Activated CD4-positive, alpha-beta memory T cell treated with anti-CD3 and anti-CD28 coated beads, Interleukin-2, amount 10 ng/mL, durations not matched to agents 7 days and 5 days (primary cell): ENCODE measurements around the gene CHRNB1. TPM values are rescaled to one million over a fixed set of nuclear protein-coding genes. Genes with fewer than 3 reads are reported as not detected.
"Not testable (repeated sequence)": the region's sequence is repeated elsewhere in the genome, so short reads cannot be mapped to it uniquely, and the experiment has no call there.

ENCODE experiments used
- CTCF ChIA-PET: fragments of 350-600 bp; sonication (Branson Sonifier 250); formaldehyde crosslinking; loops from one replicate; lab custom pipeline; 2021; ENCODE audit warnings: antibody characterized with exemption, inconsistent platforms; lab: Charles Lee
- POLR2A ChIA-PET: fragments of 350-600 bp; sonication (Branson Sonifier 250); formaldehyde crosslinking; loops from one replicate; lab custom pipeline; 2021; ENCODE audit warnings: antibody characterized with exemption; lab: Charles Lee
- DNase-seq: peaks from one replicate; pipeline ENCODE4 v3.0.0-alpha.2; 2020
- H3K27ac Mint-ChIP-seq: one replicate; pipeline ENCODE4 v1.8.0; 2021; ENCODE audit warnings: mild to moderate bottlenecking, mixed read lengths
- H3K27me3 Mint-ChIP-seq: one replicate; pipeline ENCODE4 v1.8.0; 2021; ENCODE audit warnings: mixed read lengths
- H3K36me3 Mint-ChIP-seq: one replicate; pipeline ENCODE4 v1.8.0; 2021; ENCODE audit warnings: low read depth, mixed read lengths
- H3K4me1 Mint-ChIP-seq: one replicate; pipeline ENCODE4 v1.8.0; 2021; ENCODE audit warnings: mixed read lengths
- H3K4me3 Mint-ChIP-seq: one replicate; pipeline ENCODE4 v1.8.0; 2021; ENCODE audit warnings: mild to moderate bottlenecking, mixed read lengths
- H3K9me3 Mint-ChIP-seq: one replicate; pipeline ENCODE4 v1.8.0; 2021; ENCODE audit warnings: mixed read lengths
- total RNA-seq, 2 experiments: library from RNA; stranded (reverse); gene quantifications; one replicate each; pipeline ENCODE4 v1.2.3, GENCODE V29; 2021

The CHRNB1 gene
- total RNA-seq, 2 experiments from 2014 or later = 13.0 to 14.6 TPM

GRCh38 chr17:7475764-7476422 is 31.0 kb downstream of the CHRNB1 start:
- CTCF ChIA-PET = interaction anchor here (1.0 to 2.4 kb wide), 6 partner anchors 9 to 120 kb away, joined by 4 to 17 read pairs (median 5); partner anchors contain the start of genes SENP3 and TMEM102
- Mint-ChIP-seq H3K36me3 (peaks cover 7% of the 10 kb centered on the region), H3K4me1 (peaks cover 47% of the 10 kb centered on the region), H3K27ac (no peak overlapping the region), H3K4me3 (no peak overlapping the region), H3K27me3 (no peaks in the 10 kb centered on the region), H3K9me3 (no peaks in the 10 kb centered on the region)
- no peak for DNase-seq
- POLR2A ChIA-PET = interaction anchor here (0.7 to 13.0 kb wide), 8 partner anchors 8 to 139 kb away, joined by 3 to 232 read pairs (median 5); partner anchors contain the start of genes CHRNB1, FGF11, POLR2A and TMEM102

- ChIA-PET POLR2A (interaction anchor here (0.7 to 13.0 kb wide), 8 partner anchors 7 to 36 kb away, joined by 3 to 232 read pairs (median 5); partner anchors contain the start of genes CHRNB1, FGF11, POLR2A and TMEM102), CTCF (interaction anchor here (0.8 to 2.4 kb wide), 6 partner anchors 9 to 121 kb away, joined by 3 to 17 read pairs (median 5); partner anchors contain the start of genes SENP3 and TMEM102)
- peaks cover 48% of the 10 kb centered on the region for H3K4me1 Mint-ChIP-seq
- H3K36me3 Mint-ChIP-seq = peaks cover 7% of the 10 kb centered on the region
- H3K9me3 Mint-ChIP-seq = no peaks in the 10 kb centered on the region
- H3K27ac Mint-ChIP-seq = no peak overlapping the region
- DNase-seq = no peak
- no peaks in the 10 kb centered on the region for H3K27me3 Mint-ChIP-seq
- H3K4me3 Mint-ChIP-seq = no peak overlapping the region
These were observed 31.6 kb downstream of the CHRNB1 start for GRCh38 chr17:7476494-7476893.

DNA sequence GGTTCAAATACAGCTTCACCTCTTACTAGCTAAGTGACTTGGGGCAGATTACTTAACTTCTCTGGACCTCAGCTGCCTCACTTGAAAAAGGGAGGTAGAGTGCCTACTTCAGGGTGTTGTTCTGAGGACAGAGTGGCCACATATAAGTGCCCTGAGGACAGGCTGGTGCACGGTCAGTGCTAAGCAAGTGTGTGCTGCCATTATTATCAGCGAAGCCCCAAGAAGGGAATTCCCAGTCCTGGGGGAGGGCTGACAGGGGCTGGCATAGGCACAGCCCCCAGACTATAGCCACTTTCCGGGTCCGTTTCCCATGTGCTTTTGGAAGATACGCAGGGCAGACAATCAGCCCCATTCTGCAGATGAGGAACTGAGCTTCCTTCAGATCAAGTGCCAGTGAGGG is 32.1 kb downstream of the CHRNB1 start:
- Mint-ChIP-seq H3K4me1 (peaks cover 47% of the 10 kb centered on the region), H3K9me3 (no peaks in the 10 kb centered on the region), H3K27me3 (no peaks in the 10 kb centered on the region), H3K4me3 (no peak overlapping the region), H3K27ac (no peak overlapping the region), H3K36me3 (peaks cover 7% of the 10 kb centered on the region)
- no peak for DNase-seq
- ChIA-PET POLR2A (interaction anchor here (1.2 to 13.0 kb wide), 6 partner anchors 9 to 36 kb away, joined by 3 to 232 read pairs (median 6); partner anchors contain the start of genes CHRNB1, FGF11 and TMEM102), CTCF (interaction anchor here (0.8 to 2.4 kb wide), 5 partner anchors 8 to 121 kb away, joined by 3 to 17 read pairs (median 5); partner anchors contain the start of genes SENP3 and TMEM102)

DNA sequence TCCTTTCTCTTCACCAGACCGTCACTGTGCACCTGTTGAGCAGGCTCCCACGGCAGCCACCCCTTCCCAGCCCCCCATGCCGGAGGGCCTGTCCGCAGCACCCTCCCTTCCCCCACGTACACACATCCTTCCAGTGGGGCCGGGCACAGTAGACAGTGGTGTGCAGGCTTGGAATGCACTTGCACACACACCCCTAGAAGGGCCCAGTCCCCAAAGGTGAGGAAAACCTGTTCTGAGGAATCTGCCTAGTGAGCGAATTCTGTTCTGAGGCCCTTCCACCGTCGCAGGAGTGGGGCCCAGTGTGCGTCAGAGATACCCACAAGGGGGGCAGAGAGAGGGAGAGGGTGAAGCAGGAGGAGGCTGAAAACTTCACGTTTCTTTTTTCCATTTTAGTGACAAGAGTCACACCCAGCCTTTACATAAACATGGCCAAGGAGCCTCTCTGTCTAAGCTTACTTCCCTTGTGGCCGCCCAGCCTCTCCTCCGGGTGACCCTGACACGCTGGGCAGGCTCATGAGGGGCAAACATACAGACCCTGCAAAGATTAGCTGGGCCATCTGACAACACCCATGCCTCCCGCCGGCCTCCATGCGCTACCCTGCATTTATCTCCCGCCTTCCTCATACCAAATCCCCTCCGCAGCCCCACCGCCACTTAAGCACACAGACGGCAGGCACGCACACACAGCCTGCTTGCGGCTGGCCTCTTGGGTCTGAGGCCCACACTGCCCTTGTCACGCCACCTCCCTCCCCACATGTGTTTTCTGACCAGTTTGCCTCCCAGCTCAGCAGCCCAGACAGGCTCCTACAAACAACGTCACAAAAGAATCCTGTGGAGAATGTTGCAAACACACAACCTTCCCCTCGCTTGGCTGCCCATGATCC is 32.8 kb downstream of the CHRNB1 start:
- Mint-ChIP-seq H3K27me3 (no peaks in the 10 kb centered on the region), H3K9me3 (no peaks in the 10 kb centered on the region), H3K36me3 (peaks cover 7% of the 10 kb centered on the region), H3K4me3 (peak overlapping the region; percentile 86), H3K4me1 (peaks cover 52% of the 10 kb centered on the region), H3K27ac (peak overlapping the region; percentile 83)
- CTCF ChIA-PET = interaction anchor here (1.5 to 2.4 kb wide), 4 partner anchors 7 to 122 kb away, joined by 5 to 17 read pairs (median 6); partner anchors contain the start of genes SENP3 and TMEM102
- POLR2A ChIA-PET = interaction anchor here (1.0 to 13.0 kb wide), 9 partner anchors 8 to 209 kb away, joined by 3 to 232 read pairs (median 13); partner anchors contain the start of genes CHRNB1, FGF11, MPDU1 and TMEM102
- DNase-seq = no peak

- POLR2A ChIA-PET = interaction anchor here (0.6 to 13.0 kb wide), 14 partner anchors 9 to 208 kb away, joined by 3 to 232 read pairs (median 6); partner anchors contain the start of genes ACAP1, CD68, CHRNB1 and FGF11
- Mint-ChIP-seq H3K27me3 (no peaks in the 10 kb centered on the region), H3K9me3 (no peaks in the 10 kb centered on the region), H3K27ac (peak overlapping the region; percentile 83), H3K4me1 (peaks cover 59% of the 10 kb centered on the region), H3K4me3 (peak overlapping the region; percentile 86), H3K36me3 (peaks cover 9% of the 10 kb centered on the region)
- CTCF ChIA-PET = interaction anchor here (0.6 to 2.7 kb wide), 6 partner anchors 35 to 122 kb away, joined by 3 to 14 read pairs (median 5); partner anchors contain the start of genes SENP3 and TMEM102
- peak; percentile 71 for DNase-seq
These were observed 33.7 kb downstream of the CHRNB1 start for GRCh38 chr17:7478276-7479212.

GRCh38 chr17:7479213-7480088 is 34.6 kb downstream of the CHRNB1 start, which contains the start of gene ZBTB4:
Gene ZBTB4, minus strand, starts transcription at chr17:7479631. Its CDS starts 12,830 bp downstream, at chr17:7466801.
- CTCF ChIA-PET = interaction anchor here (1.3 to 2.7 kb wide), 4 partner anchors 36 to 123 kb away, joined by 3 to 14 read pairs (median 5); no protein-coding TSS in a partner anchor
- Mint-ChIP-seq H3K4me1 (peaks cover 59% of the 10 kb centered on the region), H3K27ac (peak within 1 kb of the TSS; percentile 83), H3K36me3 (peaks cover 9% of the 10 kb centered on the region), H3K9me3 (no peaks in the 10 kb centered on the region), H3K4me3 (peak within 1 kb of the TSS; percentile 88), H3K27me3 (no peaks in the 10 kb centered on the region)
- peak; percentile 62 for DNase-seq
- POLR2A ChIA-PET = interaction anchor here (0.6 to 13.0 kb wide), 17 partner anchors 8 to 355 kb away, joined by 3 to 232 read pairs (median 6); partner anchors contain the start of genes ACAP1, CD68, CHRNB1 and FGF11

DNA sequence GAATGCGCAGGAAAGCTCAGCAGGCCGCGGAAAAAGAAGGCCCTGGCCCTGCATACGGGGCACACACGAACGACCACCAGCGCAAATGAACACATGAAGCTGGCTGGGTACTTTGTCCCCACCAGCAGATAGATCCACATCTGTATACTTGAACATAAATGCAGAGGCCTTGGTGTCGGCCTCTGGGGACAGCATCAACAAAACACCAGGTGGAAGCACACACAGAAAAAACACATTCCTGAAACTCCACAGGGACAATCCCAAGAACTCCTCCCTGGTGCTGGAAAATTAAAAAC is 35.2 kb downstream of the CHRNB1 start:
- Mint-ChIP-seq H3K4me3 (peak overlapping the region; percentile 88), H3K27me3 (no peaks in the 10 kb centered on the region), H3K27ac (peak overlapping the region; percentile 77), H3K36me3 (peaks cover 15% of the 10 kb centered on the region), H3K4me1 (peaks cover 61% of the 10 kb centered on the region), H3K9me3 (no peaks in the 10 kb centered on the region)
- ChIA-PET CTCF (interaction anchor here (1.8 to 2.7 kb wide), 3 partner anchors 36 to 124 kb away, joined by 4 to 14 read pairs (median 6); no protein-coding TSS in a partner anchor), POLR2A (interaction anchor here (0.7 to 13.0 kb wide), 13 partner anchors 10 to 354 kb away, joined by 3 to 232 read pairs (median 6); partner anchors contain the start of genes ACAP1, CHRNB1, FGF11 and TMEM102)
- DNase-seq = no peak

- not testable (repeated sequence) for H3K9me3 Mint-ChIP-seq, DNase-seq, H3K27me3 Mint-ChIP-seq
- ChIA-PET CTCF (interaction anchor here (2.7 kb wide), 1 partner anchor 45 kb away, joined by 14 read pairs; no protein-coding TSS in a partner anchor), POLR2A (interaction anchor here (1.0 to 13.0 kb wide), 4 partner anchors 25 to 206 kb away, joined by 3 to 232 read pairs (median 31); partner anchors contain the start of genes CHRNB1, FGF11, TMEM102 and TP53)
- Mint-ChIP-seq H3K4me3 (peak within 1 kb of the TSS; percentile 88), H3K36me3 (peaks cover 24% of the 10 kb centered on the region), H3K4me1 (peaks cover 64% of the 10 kb centered on the region), H3K27ac (peak within 1 kb of the TSS; percentile 98)
These were observed 36.4 kb downstream of the CHRNB1 start, which contains the start of gene SLC35G6 for GRCh38 chr17:7481275-7481674. Gene SLC35G6, plus strand, starts transcription at chr17:7481446. Its CDS starts 71 bp downstream, at chr17:7481517.

DNA sequence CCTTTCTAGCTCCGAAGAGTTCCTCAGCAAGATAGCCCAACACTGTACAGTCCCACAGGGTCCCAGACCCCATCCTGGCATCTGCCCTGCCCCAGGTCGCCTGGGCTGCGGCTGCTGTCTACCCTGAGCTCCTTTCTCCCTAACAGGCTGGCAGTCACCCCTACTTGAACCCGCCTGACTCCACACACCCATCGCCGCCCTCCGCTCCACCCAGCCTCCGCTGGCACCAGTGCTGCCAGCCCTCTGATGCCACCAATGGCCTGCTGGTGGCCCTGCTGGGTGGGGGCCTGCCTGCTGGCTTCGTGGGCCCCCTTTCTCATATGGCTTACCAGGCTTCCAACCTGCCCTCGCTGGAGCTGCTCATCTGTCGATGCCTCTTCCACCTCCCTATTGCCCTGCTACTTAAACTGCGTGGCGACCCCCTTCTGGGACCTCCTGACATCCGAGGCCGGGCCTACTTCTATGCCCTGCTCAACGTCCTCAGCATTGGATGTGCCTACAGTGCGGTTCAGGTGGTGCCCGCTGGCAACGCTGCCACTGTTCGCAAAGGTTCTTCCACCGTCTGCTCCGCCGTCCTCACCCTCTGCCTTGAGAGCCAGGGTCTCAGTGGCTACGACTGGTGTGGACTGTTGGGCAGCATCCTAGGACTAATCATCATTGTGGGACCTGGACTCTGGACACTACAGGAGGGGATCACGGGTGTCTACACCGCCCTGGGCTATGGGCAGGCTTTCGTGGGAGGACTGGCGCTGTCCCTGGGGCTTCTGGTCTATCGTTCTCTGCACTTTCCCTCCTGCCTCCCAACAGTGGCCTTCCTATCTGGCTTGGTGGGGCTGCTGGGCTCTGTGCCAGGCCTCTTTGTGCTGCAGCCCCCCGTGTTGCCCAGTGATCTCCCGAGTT is 37.2 kb downstream of the CHRNB1 start:
- POLR2A ChIA-PET = interaction anchor here (0.9 to 13.0 kb wide), 6 partner anchors 21 to 205 kb away, joined by 3 to 232 read pairs (median 31); partner anchors contain the start of genes CHRNB1, FGF11, TMEM102 and TP53
- H3K9me3 Mint-ChIP-seq, H3K27me3 Mint-ChIP-seq, CTCF ChIA-PET, DNase-seq: not testable (repeated sequence)
- Mint-ChIP-seq H3K4me1 (peaks cover 64% of the 10 kb centered on the region), H3K27ac (peak overlapping the region; percentile 98), H3K36me3 (peaks cover 28% of the 10 kb centered on the region), H3K4me3 (peak overlapping the region; percentile 87)
